Heart left ventricle (tissue), 13 donors: ENCODE measurements around the gene C19orf81.

Source experiments
- CTCF ChIP-seq, 12 donors: fragments of 200-600 bp; sonication (generic) in 4 of 12; IDR thresholded peaks; one replicate each; pipeline versions ENCODE4 v1.5.0 to v1.8.0; 2018 to 2022; ENCODE audit warnings: antibody characterized with exemption in 12 of 12, mild to moderate bottlenecking in 5 of 12
- POLR2A ChIP-seq, 2 donors: fragments of 450-650 bp; IDR thresholded peaks; one replicate each; pipeline ENCODE4 v1.6.1; 2017; ENCODE audit warnings: antibody characterized with exemption in 2 of 2, mild to moderate bottlenecking in 2 of 2, moderate library complexity in 2 of 2
- donor health status: ischemic (EF 13 %, LVEDD 7.1; RV severe dilation, severe dysfunction).
- donor health status: DM: no; HTN: yes; CAD: no.
- donor health status: DM: no; HTN: no; CAD: no.
- donor health status: ischemic (EF 25% LVEDD 6.9; RV normal size, moderate dysfunction).
- donor health status: ischemic (EF 25% LVEDD 5.7; RV mildly dilated, moderate dysfunction).
- donor health status: ischemic (EF 35%, LVEDD 5.7; RV mildly dilated, moderate dysfunction).
- donor health status: nonischemic (EF 11% LVEDD 7.7; RV severe dilation, severe dysfunction).
- donor health status: DM: yes; HTN: yes; CAD: no.
- donor health status: PGD.
- donor health status: ischemic (EF 29% LVEDD 5.4; RV normal size, mild dysfunction).
- donor health status: nonischemic (EF 23%, LVEDD 6.1; RV moderate dilation, normal function).

- TF ChIP-seq CTCF (IDR thresholded peaks at IDR 0.05) = no peak
- no peak for TF ChIP-seq POLR2A (IDR thresholded peaks at IDR 0.05)
These were observed 23.9 kb downstream of the C19orf81 start for GRCh38 chr19:50673118-50673517.
